Esophagus squamous epithelium (tissue), 5 donors: ENCODE results near the gene RNF130. TPM values are rescaled to one million over a fixed set of nuclear protein-coding genes. Genes with fewer than 3 reads are reported as not detected.

Experiments
- DNase-seq: peaks from one replicate; lab custom pipeline; 2025; lab: John Stamatoyannopoulos, UW
- H3K27ac ChIP-seq, 4 donors: fragments of 200-600 bp; sonication (generic); one replicate each; pipeline ENCODE4 v1.5.1; 2016 to 2019; ENCODE audit warnings: mild to moderate bottlenecking in 1 of 4
- H3K27me3 ChIP-seq, 4 donors: fragments of 200-600 bp; sonication (generic); 1 replicate in 3 of 4; 2 replicates in 1 of 4; pipeline versions ENCODE4 v1.5.1 to v1.6.0; 2017 to 2021; ENCODE audit warnings: antibody characterized with exemption in 1 of 4
- H3K36me3 ChIP-seq, 3 donors: fragments of 200-600 bp; sonication (generic); one replicate each; pipeline ENCODE4 v1.5.1; 2016 to 2019
- H3K4me1 ChIP-seq, 3 donors: fragments of 200-600 bp; sonication (generic); one replicate each; pipeline ENCODE4 v1.5.1; 2017 to 2019
- H3K4me3 ChIP-seq, 4 donors: fragments of 200-600 bp; sonication (generic); 1 replicate in 3 of 4; 2 replicates in 1 of 4; pipeline ENCODE4 v1.5.1; 2016 to 2019; ENCODE audit warnings: mild to moderate bottlenecking in 2 of 4, moderate library complexity in 1 of 4
- H3K9me3 ChIP-seq, 3 donors: fragments of 200-600 bp; sonication (generic); one replicate each; pipeline ENCODE4 v1.5.1; 2016 to 2019
- POLR2A ChIP-seq, 4 donors: fragments of 450-650 bp; IDR thresholded peaks; one replicate each; pipeline ENCODE4 v1.6.1; 2017; ENCODE audit warnings: antibody characterized with exemption in 4 of 4, mild to moderate bottlenecking in 4 of 4, moderate library complexity in 3 of 4
- WGBS, 2 donors: methylation state at CpG; one replicate each; pipeline ENCODE4 v1.1.5; 2018; 5-methylcytosine and 5-hydroxymethylcytosine counted together
- intact Hi-C: fragments of 100-400 bp; cut with DNase I; formaldehyde crosslinking; loops from one replicate; pipeline ENCODE4 v1.15.0; 2022
- total RNA-seq, 4 donors: library from RNA; depleted of rRNA; stranded (reverse); fragments of >200 nt; gene quantifications; one replicate each; pipeline ENCODE4 v1.1.0, GENCODE V29; 2016
- TF ChIP-seq, protein P1 (sequence below), 6 experiments: fragments of 450-650 bp in 4 of 6; fragments of 200-600 bp in 2 of 6; sonication (generic) in 2 of 6; IDR thresholded peaks; one replicate each; pipeline ENCODE4 v1.5.1; 2016 to 2019; ENCODE audit warnings: antibody characterized with exemption in 6 of 6, mild to moderate bottlenecking in 4 of 6, moderate library complexity in 4 of 6
- donor health status: DM: yes; HTN: yes; CAD: no.

Gene RNF130
- total RNA-seq, 4 donors from 2014 or later: 9.1 to 54.6 (median 19.1) TPM

DNA sequence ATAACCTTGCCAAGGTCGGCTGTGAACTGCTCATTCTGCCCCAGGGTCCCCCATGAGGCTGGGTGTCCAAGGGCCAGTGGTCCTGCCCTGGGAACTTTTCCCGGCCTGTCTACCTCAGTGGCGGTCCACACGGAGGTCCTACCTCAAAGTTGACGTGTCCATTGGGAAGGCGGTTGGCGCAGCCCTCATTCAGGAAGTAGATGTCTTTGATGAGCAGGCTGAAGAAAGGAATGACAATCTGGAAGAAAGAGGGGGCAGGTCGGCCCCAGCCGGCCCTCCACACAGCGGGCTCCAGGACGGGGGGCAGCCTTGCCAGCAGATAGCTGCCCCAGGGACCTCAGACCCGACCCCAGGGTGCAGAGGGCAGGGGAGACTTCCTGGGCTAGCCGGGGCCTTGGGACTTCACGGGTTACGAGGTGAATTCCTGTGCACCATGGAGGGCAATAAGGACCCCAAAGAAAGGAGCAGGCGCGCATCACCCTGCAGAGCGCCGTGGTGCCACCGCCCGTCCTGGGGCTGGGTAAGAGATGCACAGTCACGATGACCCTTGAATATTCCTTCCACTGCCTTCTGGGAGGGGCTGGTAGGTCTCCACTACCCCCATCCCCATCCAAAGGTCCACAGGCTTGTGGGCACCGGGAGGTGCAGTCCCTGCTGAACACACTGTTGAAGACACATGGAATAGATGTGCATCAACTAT, 42.9 kb upstream of the RNF130 start:
- intact Hi-C loops: no loop called here
- no peak overlapping the region for H3K27ac ChIP-seq
- H3K4me3 ChIP-seq: no peak overlapping the region
- no peaks in the 10 kb centered on the region for H3K4me1 ChIP-seq
- WGBS, 2 donors: 81 to 85% methylated on average over 11 to 16 of the region's 23 CpGs
- DNase-seq: no peak
- no peak for TF ChIP-seq POLR2A (IDR thresholded peaks at IDR 0.05)
- TF ChIP-seq, protein P1, sequence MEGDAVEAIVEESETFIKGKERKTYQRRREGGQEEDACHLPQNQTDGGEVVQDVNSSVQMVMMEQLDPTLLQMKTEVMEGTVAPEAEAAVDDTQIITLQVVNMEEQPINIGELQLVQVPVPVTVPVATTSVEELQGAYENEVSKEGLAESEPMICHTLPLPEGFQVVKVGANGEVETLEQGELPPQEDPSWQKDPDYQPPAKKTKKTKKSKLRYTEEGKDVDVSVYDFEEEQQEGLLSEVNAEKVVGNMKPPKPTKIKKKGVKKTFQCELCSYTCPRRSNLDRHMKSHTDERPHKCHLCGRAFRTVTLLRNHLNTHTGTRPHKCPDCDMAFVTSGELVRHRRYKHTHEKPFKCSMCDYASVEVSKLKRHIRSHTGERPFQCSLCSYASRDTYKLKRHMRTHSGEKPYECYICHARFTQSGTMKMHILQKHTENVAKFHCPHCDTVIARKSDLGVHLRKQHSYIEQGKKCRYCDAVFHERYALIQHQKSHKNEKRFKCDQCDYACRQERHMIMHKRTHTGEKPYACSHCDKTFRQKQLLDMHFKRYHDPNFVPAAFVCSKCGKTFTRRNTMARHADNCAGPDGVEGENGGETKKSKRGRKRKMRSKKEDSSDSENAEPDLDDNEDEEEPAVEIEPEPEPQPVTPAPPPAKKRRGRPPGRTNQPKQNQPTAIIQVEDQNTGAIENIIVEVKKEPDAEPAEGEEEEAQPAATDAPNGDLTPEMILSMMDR (IDR thresholded peaks at IDR 0.05): no peak
- H3K36me3 ChIP-seq: no peaks in the 10 kb centered on the region
- H3K27me3 ChIP-seq: peaks cover 0 to 10% (median 0%) of the 10 kb centered on the region in 4 donors
- no peaks in the 10 kb centered on the region for H3K9me3 ChIP-seq

DNA sequence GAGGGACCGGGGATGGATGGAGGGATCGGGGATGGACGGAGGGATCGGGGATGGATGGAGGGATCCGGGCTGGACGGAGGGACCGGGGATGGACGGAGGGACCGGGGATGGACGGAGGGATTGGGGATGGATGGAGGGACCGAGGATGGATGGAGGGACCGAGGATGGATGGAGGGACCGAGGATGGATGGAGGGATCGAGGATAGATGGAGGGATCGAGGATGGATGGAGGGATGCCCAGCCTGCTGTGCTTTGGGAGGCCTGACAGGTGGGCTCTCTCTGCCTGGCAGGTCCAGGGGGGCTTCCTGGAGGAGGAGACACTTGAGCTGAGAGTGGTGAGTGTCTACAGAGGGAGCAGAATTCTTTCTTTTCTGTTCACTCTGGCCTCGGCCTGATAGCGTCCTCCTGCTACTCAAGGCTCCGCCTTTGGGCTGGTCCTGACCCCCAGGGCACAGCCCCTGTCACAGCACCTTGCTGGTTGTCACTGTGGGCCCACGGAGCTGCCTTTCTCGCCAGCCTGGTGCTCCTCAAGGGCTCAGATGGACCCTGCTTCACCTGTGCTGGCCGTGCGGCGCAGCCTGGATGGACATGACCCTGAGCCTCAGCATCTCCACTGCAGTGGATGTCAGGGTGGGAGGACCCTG, 42.2 kb upstream of the RNF130 start:
- Histone ChIP-seq H3K4me1 (no peaks in the 10 kb centered on the region), H3K4me3 (no peak overlapping the region), H3K9me3 (no peaks in the 10 kb centered on the region), H3K27ac (no peak overlapping the region), H3K36me3 (no peaks in the 10 kb centered on the region), H3K27me3 (peaks cover 0 to 6% (median 0%) of the 10 kb centered on the region in 4 donors)
- TF ChIP-seq, protein P1 (IDR thresholded peaks at IDR 0.05): no peak
- no peak for TF ChIP-seq POLR2A (IDR thresholded peaks at IDR 0.05)
- intact Hi-C loops: no loop called here
- no peak for DNase-seq
- 90% methylated on average over 18 to 22 of the region's 23 CpGs for WGBS, 2 donors

DNA sequence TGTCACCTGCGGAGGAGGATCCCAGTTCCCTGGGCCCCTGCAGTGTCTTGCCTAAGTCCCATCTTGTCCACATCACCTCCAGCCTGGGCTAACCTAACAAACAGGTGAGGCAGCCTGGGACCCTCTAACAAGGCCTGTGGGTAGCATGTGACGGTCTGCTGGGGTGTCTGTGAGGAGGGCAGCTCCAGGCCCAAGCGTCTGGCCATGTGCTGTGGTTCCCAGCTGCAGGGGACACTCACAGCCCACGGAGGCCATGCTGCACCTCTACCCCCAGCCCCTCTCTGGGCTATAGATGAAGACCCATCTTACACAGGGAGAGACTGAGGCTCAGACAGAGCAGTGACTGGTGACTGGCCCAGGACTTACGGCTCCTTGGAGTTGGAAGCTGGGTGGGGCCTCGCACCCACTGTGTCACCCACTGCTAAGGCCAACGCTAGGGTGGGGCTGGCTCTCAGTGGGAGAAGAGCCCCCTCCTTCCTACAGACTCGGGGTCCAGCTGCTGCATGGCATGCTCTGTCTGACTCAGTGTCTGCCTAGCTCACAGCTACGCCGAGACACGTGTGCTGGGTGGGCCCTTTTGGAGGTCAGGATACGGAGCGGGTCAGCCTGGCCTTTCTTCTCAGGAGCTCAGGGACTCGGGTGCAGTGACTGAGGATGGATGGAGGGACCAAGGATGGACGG, 40.8 kb upstream of the RNF130 start:
- TF ChIP-seq, protein P1 (IDR thresholded peaks at IDR 0.05): no peak
- TF ChIP-seq POLR2A (IDR thresholded peaks at IDR 0.05): no peak
- H3K36me3 ChIP-seq: no peaks in the 10 kb centered on the region
- no peak overlapping the region for H3K4me3 ChIP-seq
- DNase-seq: no peak
- WGBS, 2 donors: 40 to 50% methylated on average over 1 to 2 of the region's 15 CpGs
- H3K27ac ChIP-seq: no peak overlapping the region
- peaks cover 0 to 7% (median 5%) of the 10 kb centered on the region in 3 donors for H3K9me3 ChIP-seq
- H3K27me3 ChIP-seq: peaks cover 0 to 6% (median 0%) of the 10 kb centered on the region in 4 donors
- intact Hi-C loops: no loop called here
- H3K4me1 ChIP-seq: no peaks in the 10 kb centered on the region

DNA sequence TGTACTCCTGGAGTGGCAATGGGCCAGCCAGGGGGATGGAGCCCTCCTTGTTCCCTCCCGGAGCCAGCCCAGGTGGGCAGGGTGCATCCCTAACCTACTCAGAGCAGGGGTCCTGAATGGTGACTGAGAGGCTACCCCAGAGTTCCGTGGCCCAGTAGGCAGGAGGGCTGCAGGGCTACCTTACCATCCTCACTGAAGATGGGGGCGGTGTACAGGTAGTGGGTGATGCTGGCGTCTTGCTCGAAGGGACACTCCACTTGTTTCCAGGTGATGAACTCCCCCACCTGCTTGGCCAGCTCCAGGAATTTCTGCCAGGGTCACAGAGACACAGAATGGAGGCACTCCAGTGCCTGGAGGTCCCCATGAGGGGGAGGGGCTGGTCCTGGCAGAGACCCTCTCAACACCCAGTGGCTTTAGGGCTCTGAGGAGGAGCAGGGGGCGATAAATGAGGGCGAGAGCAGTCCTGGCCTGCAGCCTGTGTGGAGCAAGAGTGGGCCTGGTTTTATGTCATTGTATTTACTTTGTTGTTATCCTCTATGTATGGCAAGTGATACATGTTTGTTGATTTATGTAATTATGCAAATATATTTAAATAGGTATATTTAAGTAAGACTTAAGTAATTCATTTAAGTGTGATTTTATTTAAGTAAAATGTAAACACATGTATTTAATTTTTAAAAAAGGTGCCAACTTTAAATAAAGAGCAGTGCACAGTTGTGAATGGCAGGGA, 39.9 kb upstream of the RNF130 start:
- no peak overlapping the region for H3K4me3 ChIP-seq
- H3K27ac ChIP-seq: no peak overlapping the region
- intact Hi-C loops: no loop called here
- 69 to 81% methylated on average over 2 to 5 of the region's 7 CpGs for WGBS, 2 donors
- TF ChIP-seq, protein P1 (IDR thresholded peaks at IDR 0.05): no peak
- H3K36me3 ChIP-seq: no peaks in the 10 kb centered on the region
- DNase-seq: no peak
- H3K9me3 ChIP-seq: peaks cover 0 to 15% (median 6%) of the 10 kb centered on the region in 3 donors
- H3K4me1 ChIP-seq: no peaks in the 10 kb centered on the region
- H3K27me3 ChIP-seq: peaks cover 0 to 6% (median 0%) of the 10 kb centered on the region in 4 donors
